Smooth muscle cell (in vitro differentiated cells): ENCODE results near the gene MAP3K8. TPM values are rescaled to one million over a fixed set of nuclear protein-coding genes. Genes with fewer than 3 reads are reported as not detected.
"Not testable (repeated sequence)": the region's sequence is repeated elsewhere in the genome, so short reads cannot be mapped to it uniquely, and the experiment has no call there.

Experiments
- DNase-seq: peaks from one replicate; lab custom pipeline; 2025; ENCODE audit not compliant: unreplicated experiment; lab: John Stamatoyannopoulos, UW
- H2AFZ ChIP-seq: fragments of 200-600 bp; sonication (generic); 2 replicates; pipeline ENCODE4 v1.6.0; 2016; ENCODE audit warnings: antibody characterized with exemption, low read depth, mild to moderate bottlenecking
- H3F3A ChIP-seq: fragments of 200-600 bp; sonication (generic); 2 replicates; pipeline ENCODE4 v1.6.0; 2017; ENCODE audit warnings: antibody characterized with exemption, low read depth
- H3K27ac ChIP-seq: fragments of 200-600 bp; sonication (generic); 2 replicates; pipeline ENCODE4 v1.5.1; 2016; ENCODE audit warnings: low read depth, mild to moderate bottlenecking
- H3K27me3 ChIP-seq: fragments of 200-600 bp; sonication (generic); 2 replicates; pipeline ENCODE4 v1.6.1; 2016; ENCODE audit warnings: low read depth, mild to moderate bottlenecking
- H3K36me3 ChIP-seq: fragments of 200-600 bp; sonication (generic); 2 replicates; pipeline ENCODE4 v1.5.1; 2016; ENCODE audit warnings: low read depth
- H3K4me1 ChIP-seq: fragments of 200-600 bp; sonication (generic); 2 replicates; pipeline ENCODE4 v1.5.1; 2016; ENCODE audit warnings: low read depth
- H3K4me2 ChIP-seq: fragments of 200-600 bp; sonication (generic); 2 replicates; pipeline ENCODE4 v1.6.0; 2016; ENCODE audit warnings: mild to moderate bottlenecking
- H3K4me3 ChIP-seq: fragments of 200-600 bp; sonication (generic); 2 replicates; pipeline ENCODE4 v1.5.1; 2016; ENCODE audit warnings: mild to moderate bottlenecking
- H3K79me2 ChIP-seq: fragments of 200-600 bp; sonication (generic); 2 replicates; pipeline ENCODE4 v1.6.0; 2016; ENCODE audit warnings: low read depth, mild to moderate bottlenecking
- H3K9ac ChIP-seq: fragments of 200-600 bp; sonication (generic); 2 replicates; pipeline ENCODE4 v1.6.0; 2016; ENCODE audit warnings: low read depth
- H3K9me3 ChIP-seq: fragments of 200-600 bp; sonication (generic); replicated peaks from 2 replicates; pipeline ENCODE4 v1.5.1; 2016; ENCODE audit warnings: low read depth
- H4K20me1 ChIP-seq: fragments of 200-600 bp; sonication (generic); 2 replicates; pipeline ENCODE4 v1.6.0; 2016; ENCODE audit warnings: low read depth
- CTCF ChIP-seq: fragments of 200-600 bp; sonication (generic); IDR thresholded peaks from 2 replicates; pipeline ENCODE4 v1.5.1; 2017; ENCODE audit warnings: borderline replicate concordance, mild to moderate bottlenecking, antibody characterized with exemption; ENCODE audit not compliant: insufficient read depth, poor library complexity, severe bottlenecking
- WGBS: methylation state at CpG from one replicate; pipeline ENCODE4 v1.1.7; 2016; ENCODE audit warnings: low lambda C conversion rate; 5-methylcytosine and 5-hydroxymethylcytosine counted together
- polyA plus RNA-seq: library from polyadenylated mRNA; unstranded; fragments of >200 nt; fragmentation: Nextera tagmentation; extraction: Ambion mirVana; gene quantifications from 2 replicates; pipeline ENCODE4 v1.2.1, GENCODE V29; 2016
- total RNA-seq: library from RNA; depleted of rRNA; stranded (reverse); fragments of >200 nt; gene quantifications from 2 replicates; pipeline ENCODE4 v1.2.3, GENCODE V29; 2014

Gene MAP3K8
- total and polyA plus RNA-seq, 2 experiments from 2014 or later, result 10.4 to 18.5 TPM

GRCh38 chr10:30434273-30435072 is 489 bp downstream of the MAP3K8 start:
- Histone ChIP-seq H3K79me2 (peaks cover 22% of the 10 kb centered on the region), H3K9ac (peak overlapping the region; percentile 98), H3K9me3 (no peaks in the 10 kb centered on the region), H3F3A (peaks cover 37% of the 10 kb centered on the region), H4K20me1 (peaks cover 31% of the 10 kb centered on the region), H3K36me3 (no peaks in the 10 kb centered on the region), H3K4me3 (peak overlapping the region; percentile 93), H3K27me3 (no peaks in the 10 kb centered on the region), H3K4me2 (peak overlapping the region; percentile 96), H3K4me1 (peaks cover 33% of the 10 kb centered on the region), H3K27ac (peak overlapping the region; percentile 99), H2AFZ (peak overlapping the region; percentile 11)
- WGBS, result 1% methylated on average over 50 of the region's 56 CpGs
- no peak for TF ChIP-seq CTCF
- DNase-seq, result peak; percentile 72

GRCh38 chr10:30435073-30435422 is 1.1 kb downstream of the MAP3K8 start:
- Histone ChIP-seq H3K4me2 (peak overlapping the region; percentile 96), H3K79me2 (peaks cover 27% of the 10 kb centered on the region), H4K20me1 (peaks cover 37% of the 10 kb centered on the region), H3F3A (peaks cover 37% of the 10 kb centered on the region), H3K27me3 (no peaks in the 10 kb centered on the region), H3K36me3 (peaks cover 4% of the 10 kb centered on the region), H2AFZ (peak overlapping the region; percentile 11), H3K4me1 (peaks cover 33% of the 10 kb centered on the region), H3K9ac (peak overlapping the region; percentile 98), H3K4me3 (peak overlapping the region; percentile 93), H3K27ac (peak overlapping the region; percentile 99), H3K9me3 (no peaks in the 10 kb centered on the region)
- DNase-seq, result peak; percentile 22
- no peak for TF ChIP-seq CTCF
- WGBS, result under 1% methylated on average over 13 of the region's 13 CpGs

- peaks cover 32% of the 10 kb centered on the region for H3K79me2 ChIP-seq
These were observed 1.6 kb downstream of the MAP3K8 start for GRCh38 chr10:30435499-30436167.

GRCh38 chr10:30436191-30436611 is 2.2 kb downstream of the MAP3K8 start:
- H3K27me3 ChIP-seq, result no peaks in the 10 kb centered on the region
- peaks cover 5% of the 10 kb centered on the region for H3K36me3 ChIP-seq
- peak overlapping the region; percentile 98 for H3K9ac ChIP-seq
- peaks cover 46% of the 10 kb centered on the region for H4K20me1 ChIP-seq
- H3K4me1 ChIP-seq, result peaks cover 33% of the 10 kb centered on the region
- TF ChIP-seq CTCF, result no peak
- H3K9me3 ChIP-seq, result no peaks in the 10 kb centered on the region
- peak overlapping the region; percentile 96 for H3K4me2 ChIP-seq
- H3K79me2 ChIP-seq, result peaks cover 37% of the 10 kb centered on the region
- H2AFZ ChIP-seq, result no peak overlapping the region
- peak overlapping the region; percentile 93 for H3K4me3 ChIP-seq
- DNase-seq, result peak; percentile 35
- peaks cover 37% of the 10 kb centered on the region for H3F3A ChIP-seq
- peak overlapping the region; percentile 99 for H3K27ac ChIP-seq
- under 1% methylated on average over 7 of the region's 7 CpGs for WGBS

More at GRCh38 chr10:30435499-30436167, 1.6 kb downstream of the MAP3K8 start:
- Histone ChIP-seq H3K4me2 (peak overlapping the region; percentile 96), H3K4me1 (peaks cover 33% of the 10 kb centered on the region), H3F3A (peaks cover 37% of the 10 kb centered on the region), H3K4me3 (peak overlapping the region; percentile 93), H3K9ac (peak overlapping the region; percentile 98), H3K27ac (peak overlapping the region; percentile 99), H4K20me1 (peaks cover 43% of the 10 kb centered on the region)
- not testable (repeated sequence) for H2AFZ ChIP-seq, H3K36me3 ChIP-seq, H3K9me3 ChIP-seq, DNase-seq, H3K27me3 ChIP-seq
- 51% methylated on average over 15 of the region's 15 CpGs for WGBS
